OCI-LY7 (cell line): ENCODE data around the gene DNM3. TPM values are rescaled to one million over a fixed set of nuclear protein-coding genes. Genes with fewer than 3 reads are reported as not detected.

Experiments
- BruUV-seq: library from RNA; stranded (reverse); fragments of 400-500 nt; replicated peaks from 2 replicates; lab custom pipeline; 2021; lab: Mats Ljungman, UMichigan
- CTCF ChIA-PET: fragments of 300-600 bp; sonication (Branson Sonifier 250); formaldehyde crosslinking; loops from one replicate; lab custom pipeline; 2022; ENCODE audit warnings: antibody characterized with exemption; ENCODE audit not compliant: unreplicated experiment; lab: Charles Lee
- POLR2A ChIA-PET: fragments of 300-600 bp; sonication (Branson Sonifier 250); formaldehyde crosslinking; loops from one replicate; lab custom pipeline; 2022; ENCODE audit warnings: antibody characterized with exemption; lab: Charles Lee
- DNase-seq: peaks from one replicate; pipeline ENCODE4 v3.0.0-alpha.2; 2015; ENCODE audit warnings: low spot score
- H2AFZ ChIP-seq: fragments of 200-600 bp; sonication (generic), shearing (Covaris generic); 2 replicates; pipeline ENCODE4 v1.6.1; 2014; ENCODE audit warnings: mild to moderate bottlenecking, antibody characterized with exemption, low read length, moderate library complexity
- H3K27ac ChIP-seq: fragments of 200-600 bp; sonication (generic); 2 replicates; pipeline ENCODE4 v1.5.1; 2014; ENCODE audit warnings: mixed run types, low read depth, mild to moderate bottlenecking, moderate library complexity, low read length, inconsistent platforms; ENCODE audit not compliant: poor library complexity, severe bottlenecking
- H3K36me3 ChIP-seq: fragments of 200-600 bp; sonication (generic); 2 replicates; pipeline ENCODE4 v1.6.1; 2014; ENCODE audit warnings: mild to moderate bottlenecking, antibody characterized with exemption, low read length, moderate library complexity, mixed read lengths; ENCODE audit not compliant: insufficient read depth
- H3K4me1 ChIP-seq: fragments of 200-600 bp; sonication (generic); 2 replicates; pipeline ENCODE4 v1.5.1; 2014; ENCODE audit warnings: mild to moderate bottlenecking, low read length; ENCODE audit not compliant: insufficient read depth, poor library complexity, severe bottlenecking
- H3K4me2 ChIP-seq: fragments of 200-600 bp; sonication (generic); 2 replicates; pipeline ENCODE4 v1.6.1; 2014; ENCODE audit warnings: mild to moderate bottlenecking, low read length
- H3K4me3 ChIP-seq: fragments of 200-600 bp; sonication (generic); 2 replicates; pipeline ENCODE4 v1.5.1; 2014; ENCODE audit warnings: mild to moderate bottlenecking, low read depth, low read length; ENCODE audit not compliant: poor library complexity, severe bottlenecking
- H3K79me2 ChIP-seq: fragments of 200-600 bp; sonication (generic); 2 replicates; pipeline ENCODE4 v1.6.1; 2016; ENCODE audit warnings: low read depth, mild to moderate bottlenecking, low read length, moderate library complexity, mixed read lengths; ENCODE audit not compliant: insufficient read depth
- H3K9me2 ChIP-seq: fragments of 200-600 bp; sonication (generic); 2 replicates; pipeline ENCODE4 v1.6.1; 2016; ENCODE audit warnings: mild to moderate bottlenecking, low read length, mixed read lengths; ENCODE audit not compliant: insufficient read depth
- H3K9me3 ChIP-seq: fragments of 200-600 bp; sonication (generic); 2 replicates; pipeline ENCODE4 v1.6.1; 2014; ENCODE audit warnings: mild to moderate bottlenecking, mixed run types, low read length, mixed read lengths
- H4K20me1 ChIP-seq: fragments of 200-600 bp; sonication (generic); 2 replicates; pipeline ENCODE4 v1.6.1; 2014; ENCODE audit warnings: mild to moderate bottlenecking, antibody characterized with exemption, low read length, moderate library complexity, mixed read lengths; ENCODE audit not compliant: insufficient read depth
- EZH2phosphoT487 ChIP-seq: fragments of 200-600 bp; sonication (generic); IDR thresholded peaks from 2 replicates; pipeline ENCODE4 v1.6.1; 2018; ENCODE audit warnings: low read depth, borderline replicate concordance, mild to moderate bottlenecking, mixed run types, antibody characterized with exemption, low read length, moderate library complexity, mixed read lengths
- intact Hi-C: fragments of 100-400 bp; cut with micrococcal nuclease; formaldehyde crosslinking; loops from one replicate; pipeline ENCODE4 v1.10.0; 2022; ENCODE audit not compliant: unreplicated experiment
- total RNA-seq, 2 experiments: library from RNA; depleted of rRNA in 1 of 2; stranded (reverse); fragments of >200 nt in 1 of 2; shearing (Covaris generic) in 1 of 2; gene quantifications; 2 replicates each; pipeline ENCODE4 v1.2.3, GENCODE V29; 2014 to 2022
- TF ChIP-seq, protein P1 (sequence below): fragments of 200-600 bp; sonication (generic); conservative IDR thresholded peaks from 2 replicates; pipeline ENCODE4 v1.5.1; 2014; ENCODE audit warnings: mild to moderate bottlenecking, antibody characterized with exemption, low read length, moderate library complexity, mixed read lengths

Gene DNM3
- total RNA-seq, 2 experiments from 2014 or later, result 0.47 to 0.61 TPM

DNA sequence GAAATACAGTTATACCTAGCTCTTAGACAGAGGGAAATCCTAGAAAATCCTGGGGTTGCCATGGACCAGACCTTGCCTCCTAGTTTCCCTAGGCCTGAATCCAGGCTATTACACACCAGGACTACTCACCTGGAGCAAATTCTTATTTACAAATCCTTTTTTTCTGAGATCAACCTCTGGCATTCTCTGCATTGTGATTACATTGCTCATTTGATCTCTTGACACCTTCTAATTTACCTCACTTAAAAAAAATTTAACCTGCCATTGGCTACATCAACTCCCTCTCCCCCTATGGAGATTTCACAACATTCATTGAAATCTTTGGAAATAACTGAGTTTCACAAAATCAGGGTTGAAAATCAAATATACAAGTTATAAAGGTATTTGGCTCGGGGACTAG, 576.3 kb downstream of the DNM3 start:
- no peak overlapping the region for H3K4me3 ChIP-seq
- H3K9me3 ChIP-seq, result no peaks in the 10 kb centered on the region
- intact Hi-C loops, result no loop called here
- H3K4me2 ChIP-seq, result no peak overlapping the region
- no peaks in the 10 kb centered on the region for H3K4me1 ChIP-seq
- ChIA-PET CTCF (no interaction called here), POLR2A (interaction anchor here (1.2 kb wide), 3 partner anchors 9 to 293 kb away, joined by 3 to 6 read pairs (median 4); no protein-coding TSS in a partner anchor)
- H3K9me2 ChIP-seq, result no peaks in the 10 kb centered on the region; the same call in 1 of the 2 replicates
- no peaks in the 10 kb centered on the region for H3K36me3 ChIP-seq
- H2AFZ ChIP-seq, result no peak overlapping the region
- no peaks in the 10 kb centered on the region for H3K79me2 ChIP-seq
- no peak for TF ChIP-seq EZH2phosphoT487
- TF ChIP-seq, protein P1, sequence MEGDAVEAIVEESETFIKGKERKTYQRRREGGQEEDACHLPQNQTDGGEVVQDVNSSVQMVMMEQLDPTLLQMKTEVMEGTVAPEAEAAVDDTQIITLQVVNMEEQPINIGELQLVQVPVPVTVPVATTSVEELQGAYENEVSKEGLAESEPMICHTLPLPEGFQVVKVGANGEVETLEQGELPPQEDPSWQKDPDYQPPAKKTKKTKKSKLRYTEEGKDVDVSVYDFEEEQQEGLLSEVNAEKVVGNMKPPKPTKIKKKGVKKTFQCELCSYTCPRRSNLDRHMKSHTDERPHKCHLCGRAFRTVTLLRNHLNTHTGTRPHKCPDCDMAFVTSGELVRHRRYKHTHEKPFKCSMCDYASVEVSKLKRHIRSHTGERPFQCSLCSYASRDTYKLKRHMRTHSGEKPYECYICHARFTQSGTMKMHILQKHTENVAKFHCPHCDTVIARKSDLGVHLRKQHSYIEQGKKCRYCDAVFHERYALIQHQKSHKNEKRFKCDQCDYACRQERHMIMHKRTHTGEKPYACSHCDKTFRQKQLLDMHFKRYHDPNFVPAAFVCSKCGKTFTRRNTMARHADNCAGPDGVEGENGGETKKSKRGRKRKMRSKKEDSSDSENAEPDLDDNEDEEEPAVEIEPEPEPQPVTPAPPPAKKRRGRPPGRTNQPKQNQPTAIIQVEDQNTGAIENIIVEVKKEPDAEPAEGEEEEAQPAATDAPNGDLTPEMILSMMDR, result no peak
- H4K20me1 ChIP-seq, result no peaks in the 10 kb centered on the region
- DNase-seq, result no peak
- H3K27ac ChIP-seq, result no peak overlapping the region
- no TSS peak for BruUV-seq

DNA sequence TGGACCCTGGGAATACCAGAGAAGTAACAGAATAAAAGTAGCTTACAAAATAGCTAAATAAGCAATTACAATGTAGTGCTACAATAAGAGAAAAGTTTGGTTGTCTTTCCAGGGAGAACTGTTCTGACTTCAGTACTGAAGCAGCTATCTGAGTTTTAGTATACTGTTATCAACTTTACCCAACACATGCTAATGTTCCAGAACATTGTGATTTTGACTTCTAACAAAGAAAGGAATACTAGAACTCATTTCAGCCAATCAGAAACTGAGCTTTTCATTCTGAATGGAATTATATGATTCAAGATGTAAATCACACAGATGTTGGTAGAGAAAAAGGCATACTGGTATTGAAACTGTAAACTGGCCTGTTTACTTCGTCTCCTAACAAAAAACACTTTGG, 579.1 kb downstream of the DNM3 start, which contains the start of gene C1orf105:
Gene C1orf105 (plus strand): TSS at position 301 of the 400 bp plus-strand sequence. CDS start 201 bp downstream, outside the sequence.
- Histone ChIP-seq H3K4me2 (no peak within 1 kb of the TSS), H4K20me1 (no peaks in the 10 kb centered on the region), H2AFZ (no peak within 1 kb of the TSS), H3K27ac (no peak within 1 kb of the TSS), H3K4me1 (no peaks in the 10 kb centered on the region), H3K36me3 (no peaks in the 10 kb centered on the region), H3K4me3 (no peak within 1 kb of the TSS), H3K9me2 (no peaks in the 10 kb centered on the region), H3K79me2 (no peaks in the 10 kb centered on the region), H3K9me3 (no peaks in the 10 kb centered on the region)
- TF ChIP-seq, protein P1, result no peak
- BruUV-seq, result no TSS peak
- intact Hi-C loops, result no loop called here
- no peak for DNase-seq
- CTCF ChIA-PET, result no interaction called here
- POLR2A ChIA-PET, result no interaction called here

DNA sequence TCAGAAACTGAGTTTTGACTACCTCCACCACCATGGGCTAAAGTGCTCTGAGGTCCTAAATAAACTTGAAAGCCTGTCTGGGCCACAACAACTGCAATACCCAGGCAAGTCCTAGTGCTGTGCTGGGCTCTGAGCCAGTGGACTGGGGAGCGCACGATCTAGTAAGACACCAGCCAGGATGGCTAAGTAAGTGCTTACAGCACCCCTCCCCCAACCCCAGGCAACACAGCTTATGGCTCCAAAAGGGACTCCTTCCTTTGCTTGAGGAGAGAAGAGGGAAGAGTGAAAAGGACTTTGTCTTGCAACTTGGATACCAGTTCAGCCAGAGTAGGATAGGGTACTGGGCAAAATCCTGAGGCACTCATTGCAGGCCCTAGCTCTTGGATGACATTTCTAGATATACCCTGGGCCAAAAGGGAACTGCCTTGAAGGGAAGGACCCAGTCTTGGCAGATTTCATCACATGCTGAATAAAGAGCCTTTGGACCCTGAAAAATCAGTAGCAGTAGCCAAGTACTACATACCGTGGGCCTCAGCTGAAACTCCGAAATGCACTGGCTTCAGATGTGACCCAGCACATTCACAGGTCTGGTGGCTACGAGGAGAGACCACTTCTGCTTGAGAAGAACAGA, 580.8 kb downstream of the DNM3 start:
- no peaks in the 10 kb centered on the region for H3K9me2 ChIP-seq
- no peak overlapping the region for H2AFZ ChIP-seq
- ChIA-PET POLR2A (no interaction called here), CTCF (no interaction called here)
- H3K27ac ChIP-seq, result no peak overlapping the region
- H3K36me3 ChIP-seq, result no peaks in the 10 kb centered on the region
- TF ChIP-seq, protein P1, result no peak
- no peak for TF ChIP-seq EZH2phosphoT487
- no peaks in the 10 kb centered on the region for H3K4me1 ChIP-seq
- no peaks in the 10 kb centered on the region for H3K79me2 ChIP-seq
- no peaks in the 10 kb centered on the region for H4K20me1 ChIP-seq
- no TSS peak for BruUV-seq
- no peak overlapping the region for H3K4me2 ChIP-seq
- intact Hi-C loops, result no loop called here
- no peak for DNase-seq
- no peaks in the 10 kb centered on the region for H3K9me3 ChIP-seq
- no peak overlapping the region for H3K4me3 ChIP-seq
